Bone marrow (tissue), 2 donors: ENCODE measurements around the gene MARCOL.

Experiments
- DNase-seq, 2 donors: peaks; one replicate each; lab custom pipeline; 2025; lab: John Stamatoyannopoulos, UW

Gene MARCOL, protein sequence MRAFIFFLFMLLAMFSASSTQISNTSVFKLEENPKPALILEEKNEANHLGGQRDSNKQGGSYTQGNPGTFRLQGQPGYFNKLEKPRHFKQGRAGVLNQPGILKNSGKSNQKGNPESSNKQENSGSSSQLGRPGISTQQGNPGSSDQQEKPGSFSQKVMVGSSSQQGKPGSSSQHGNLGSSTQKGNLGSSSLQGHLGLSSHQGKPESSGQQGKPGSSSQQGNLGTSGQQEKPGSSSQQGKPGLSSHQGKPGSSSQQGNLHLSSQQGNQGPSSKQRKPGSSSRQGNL

DNA sequence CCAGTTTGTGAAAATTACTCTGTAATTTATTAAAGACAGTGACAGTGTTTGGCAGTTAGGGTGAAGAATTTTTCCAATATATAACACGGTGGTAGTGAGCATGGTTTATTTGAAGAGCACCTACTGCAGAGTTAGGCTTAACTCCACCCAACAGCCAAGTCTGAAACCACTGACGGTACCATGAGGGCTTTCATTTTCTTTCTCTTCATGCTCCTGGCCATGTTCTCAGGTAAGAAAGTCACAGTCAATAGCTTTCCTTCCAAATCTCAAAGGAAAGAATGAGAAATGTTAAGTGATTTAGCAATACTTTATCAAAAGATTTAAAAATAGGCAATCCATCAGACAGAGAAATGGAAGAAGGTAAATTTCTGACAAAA lies at the start of gene MARCOL:
MARCOL (plus strand) TSS at position 108 of the 377 bp plus-strand sequence; CDS start at position 181, 73 bp downstream.
- no peak for DNase-seq

DNA sequence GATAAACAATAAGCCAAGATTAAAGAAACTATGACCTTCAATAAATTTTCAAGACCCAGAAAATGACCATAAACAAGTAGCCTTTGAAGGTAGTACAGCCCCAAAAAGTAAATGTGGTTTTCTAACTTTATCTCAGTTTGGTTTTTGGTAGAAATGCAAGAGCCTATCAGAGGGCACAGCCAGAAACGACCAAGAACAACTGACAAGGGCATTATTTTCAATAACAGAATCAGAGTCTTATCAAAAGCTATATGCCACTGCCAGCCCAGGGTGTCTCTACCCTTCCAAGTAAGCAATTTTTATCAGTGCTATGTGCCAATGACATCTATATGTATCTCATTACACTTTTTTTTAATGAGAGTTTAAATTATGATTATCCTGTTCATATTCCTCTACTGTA lies 47.3 kb upstream of the MARCOL start:
- DNase-seq = no peak

DNA sequence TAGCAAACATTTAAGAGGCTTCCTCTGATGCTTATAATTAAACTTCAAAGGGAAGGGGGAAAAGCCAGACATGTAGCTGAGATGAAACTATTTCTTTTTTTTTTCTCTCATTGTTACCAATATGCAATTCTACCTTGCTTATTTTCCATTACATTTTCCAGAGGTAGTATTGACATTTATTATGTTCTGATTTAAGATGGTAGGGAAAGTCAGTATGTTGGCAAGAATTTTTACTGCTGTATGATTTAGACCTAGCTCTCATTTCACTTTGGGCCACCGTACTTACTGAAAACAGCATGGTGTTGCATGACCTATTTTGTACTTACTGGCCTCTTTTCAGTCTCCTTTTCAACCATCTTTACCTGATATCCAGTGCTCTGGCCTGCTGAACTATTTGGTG lies 45.1 kb upstream of the MARCOL start:
- DNase-seq = no peak

DNA sequence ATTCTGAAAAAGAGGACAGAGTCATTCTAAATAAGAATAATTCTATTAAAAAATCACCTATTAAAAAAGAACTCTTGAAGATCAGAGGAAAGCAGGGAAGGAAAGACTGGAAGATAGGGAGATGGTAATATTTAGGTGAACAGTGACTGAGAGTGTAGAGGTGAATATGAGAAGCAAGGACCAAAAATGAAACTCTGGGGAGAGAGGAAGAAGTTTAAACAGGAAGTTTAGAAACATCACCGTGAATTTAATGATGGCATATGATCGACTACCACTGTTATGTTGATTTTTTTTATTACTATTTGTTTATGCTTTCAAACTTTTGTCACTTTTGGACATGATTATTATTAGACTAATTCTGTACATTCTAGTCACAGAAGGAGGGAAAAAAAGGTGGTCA lies 37.2 kb upstream of the MARCOL start:
- DNase-seq = no peak

DNA sequence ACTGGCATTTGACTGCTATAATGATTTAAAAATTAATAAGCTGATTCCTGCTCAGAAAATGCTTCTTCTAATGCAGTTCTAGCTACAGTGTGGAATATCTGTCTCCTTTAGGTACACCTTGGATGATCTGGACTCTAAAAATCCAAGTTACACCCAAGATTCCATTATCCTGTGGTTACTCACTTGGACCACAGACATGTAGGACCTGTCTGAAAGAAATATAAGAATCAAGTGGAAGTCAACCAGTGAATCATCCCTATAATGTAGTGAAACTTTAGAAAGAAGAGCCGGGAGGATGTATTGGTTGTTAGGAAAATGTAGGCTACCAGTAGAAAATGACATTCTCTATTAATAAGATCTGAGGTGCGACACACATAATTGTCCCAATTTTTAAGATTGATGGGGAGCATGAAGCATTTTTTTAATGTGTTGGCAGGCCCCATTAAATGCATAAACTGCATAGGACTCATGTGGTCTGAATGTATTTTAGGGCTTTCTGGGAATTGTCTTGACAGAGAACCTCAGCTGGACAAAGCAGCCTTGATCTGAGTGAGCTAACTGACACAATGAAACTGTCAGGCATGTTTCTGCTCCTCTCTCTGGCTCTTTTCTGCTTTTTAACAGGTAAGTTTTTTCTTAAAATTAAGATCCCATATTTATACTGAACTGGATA lies 35.7 kb upstream of the MARCOL start, which contains the start of gene SPINK6:
SPINK6 (plus strand) TSS at position 512 of the 673 bp plus-strand sequence; CDS start at position 567, 55 bp downstream.
- no peak for DNase-seq

DNA sequence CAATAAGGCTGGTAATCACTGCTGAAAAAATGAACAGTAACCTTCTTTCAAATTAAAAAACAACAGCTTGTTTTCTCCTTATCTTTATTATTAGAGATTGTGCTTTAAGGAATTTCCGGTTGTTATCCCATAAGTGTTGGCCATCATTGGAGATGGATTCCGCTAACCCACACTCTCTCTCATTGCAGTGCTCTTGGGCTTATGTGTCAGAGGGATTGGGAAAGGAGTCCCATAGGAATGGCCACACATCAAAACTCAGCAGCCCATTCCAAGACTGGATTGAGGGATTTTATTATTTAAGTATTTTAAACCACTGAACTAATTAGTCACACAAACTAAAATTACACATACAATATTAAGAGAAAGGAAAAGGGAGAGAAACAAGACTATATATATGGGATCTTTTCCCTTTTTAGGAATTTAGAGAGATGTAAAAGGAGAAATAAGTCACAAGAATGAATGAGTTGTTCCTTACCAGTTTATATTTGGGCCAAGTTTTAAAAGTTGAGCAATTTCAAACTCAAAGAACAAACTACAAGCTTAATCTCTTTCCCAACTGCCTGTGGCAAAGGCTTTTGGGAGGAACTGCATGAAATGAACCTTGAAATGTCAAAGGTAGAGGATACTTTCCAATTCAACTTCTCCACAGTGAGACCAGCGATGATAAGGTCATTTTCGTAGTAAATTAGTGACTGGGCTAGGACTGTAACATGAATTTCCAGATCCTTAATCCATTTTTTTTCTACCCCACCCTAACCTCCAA lies 33.1 kb upstream of the MARCOL start:
- DNase-seq = no peak

DNA sequence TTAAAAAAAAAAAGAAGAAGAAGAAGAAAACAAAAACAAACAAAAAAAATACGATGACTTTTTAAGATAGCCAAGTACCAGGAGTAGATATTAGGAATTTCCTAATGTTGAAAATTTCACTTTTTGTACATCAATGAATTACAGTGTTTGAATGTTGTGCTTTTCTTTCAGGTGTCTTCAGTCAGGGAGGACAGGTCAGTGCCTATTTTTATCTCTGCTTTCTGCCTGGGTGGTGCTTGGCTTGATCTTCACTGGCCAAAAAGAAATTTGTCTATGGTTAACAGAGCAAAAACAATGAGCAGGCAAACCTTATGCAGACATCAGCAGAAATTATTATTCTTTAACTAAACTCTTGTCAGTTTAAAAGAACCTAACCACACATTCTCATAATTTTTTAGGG lies 32.5 kb upstream of the MARCOL start:
- DNase-seq = no peak

DNA sequence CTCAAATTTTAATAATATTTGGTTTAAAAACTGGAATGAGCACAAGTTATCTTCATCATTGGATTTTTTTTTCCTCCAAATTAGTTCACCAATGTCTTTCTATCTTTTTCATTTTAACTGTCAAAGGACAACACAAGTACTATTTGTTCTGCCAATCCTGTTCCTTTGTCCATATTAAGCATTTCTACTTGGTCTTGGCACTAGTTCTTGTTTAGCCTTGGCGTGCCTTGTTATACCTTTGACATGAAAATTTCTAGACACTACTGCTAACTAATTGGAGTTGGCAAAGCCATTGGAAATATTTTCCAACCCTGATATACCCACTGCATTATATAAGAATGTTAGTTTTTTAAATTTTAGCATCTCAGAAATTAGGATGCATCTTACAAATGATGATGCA lies 31.7 kb upstream of the MARCOL start:
- no peak for DNase-seq

DNA sequence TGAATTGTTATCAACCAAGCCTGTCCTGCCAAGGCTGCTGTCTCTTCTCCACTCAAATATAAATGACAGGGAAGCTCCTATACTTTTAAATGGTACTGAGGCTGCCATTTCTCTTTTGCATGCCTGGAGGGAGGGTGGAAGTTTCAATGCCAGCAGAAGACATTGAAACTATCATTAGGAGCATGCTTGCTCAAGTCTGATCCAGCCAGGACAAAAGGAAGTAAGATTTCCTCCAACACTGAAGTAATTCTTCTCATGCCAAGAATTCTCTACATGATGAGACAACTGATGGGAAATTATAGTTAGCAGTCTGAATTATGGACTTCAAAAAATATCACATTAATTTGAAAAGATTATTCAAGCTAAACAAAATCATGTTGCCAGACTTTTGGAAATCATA lies 30.1 kb upstream of the MARCOL start:
- no peak for DNase-seq

DNA sequence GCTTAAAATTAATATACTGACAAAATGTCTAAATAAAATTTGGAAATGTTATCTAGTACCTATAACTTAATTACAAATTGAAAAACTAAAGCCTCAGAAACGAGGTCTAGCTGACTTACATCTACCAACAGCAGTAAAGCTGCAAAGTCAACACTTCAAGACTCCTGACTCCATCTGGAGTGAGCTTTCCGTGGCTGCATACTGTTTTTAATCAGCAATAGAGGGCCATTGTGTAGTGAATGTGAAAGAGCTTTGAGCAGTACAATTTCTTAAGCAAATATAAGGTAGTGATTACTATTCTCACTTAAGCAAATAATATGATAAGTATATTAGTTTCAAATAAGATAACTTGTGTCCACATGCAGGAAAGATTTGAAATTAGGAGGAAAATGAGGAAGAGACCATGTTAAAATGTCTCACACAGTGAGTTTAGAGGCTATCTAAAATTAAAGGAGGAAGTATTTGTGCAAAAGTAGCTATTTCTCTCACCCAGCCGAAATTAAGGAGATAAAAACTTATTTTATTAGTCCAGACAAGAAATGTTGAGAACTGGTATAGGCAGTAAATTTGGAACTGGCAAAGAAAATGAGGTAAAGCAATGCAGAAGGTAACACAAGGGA lies 29.1 kb upstream of the MARCOL start:
- DNase-seq = no peak

DNA sequence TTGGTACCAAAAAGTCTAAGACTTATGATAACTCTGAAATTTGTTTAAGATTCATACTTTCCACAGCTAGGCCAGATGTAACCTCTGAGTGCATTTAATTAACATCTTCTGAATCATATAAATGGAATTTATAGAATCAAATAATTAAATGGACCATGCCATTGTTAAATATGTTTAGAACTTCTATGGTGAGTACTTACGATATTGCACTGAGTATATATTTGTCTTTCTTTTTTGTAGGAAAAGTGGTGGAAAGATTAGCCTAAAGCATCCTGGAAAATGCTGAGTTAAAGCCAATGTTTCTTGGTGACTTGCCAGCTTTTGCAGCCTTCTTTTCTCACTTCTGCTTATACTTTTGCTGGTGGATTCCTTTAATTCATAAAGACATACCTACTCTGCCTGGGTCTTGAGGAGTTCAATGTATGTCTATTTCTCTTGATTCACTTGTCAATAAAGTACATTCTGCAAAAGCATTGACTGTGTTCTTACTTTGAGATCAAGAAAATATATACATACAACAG lies 23.6 kb upstream of the MARCOL start:
- no peak for DNase-seq

DNA sequence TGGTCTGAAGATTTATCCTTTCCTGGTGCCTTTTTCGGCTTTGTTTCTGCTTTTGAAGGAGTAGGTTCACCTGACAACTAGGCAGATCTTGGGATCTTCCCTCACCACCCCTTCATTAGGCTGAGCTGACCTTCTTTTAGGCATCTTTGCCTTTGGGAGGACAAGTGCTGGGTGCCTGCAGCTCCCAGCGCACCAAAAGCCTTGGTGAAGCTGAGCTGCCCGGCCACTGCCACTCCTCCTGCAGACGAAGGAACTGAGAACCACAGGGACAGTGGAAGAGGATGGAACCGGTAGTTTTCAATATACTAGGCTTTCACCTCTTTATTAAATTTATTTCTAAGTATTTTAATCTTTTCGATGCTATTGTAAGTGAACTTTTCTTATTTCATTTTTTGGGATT lies 16.8 kb upstream of the MARCOL start:
- no peak for DNase-seq

DNA sequence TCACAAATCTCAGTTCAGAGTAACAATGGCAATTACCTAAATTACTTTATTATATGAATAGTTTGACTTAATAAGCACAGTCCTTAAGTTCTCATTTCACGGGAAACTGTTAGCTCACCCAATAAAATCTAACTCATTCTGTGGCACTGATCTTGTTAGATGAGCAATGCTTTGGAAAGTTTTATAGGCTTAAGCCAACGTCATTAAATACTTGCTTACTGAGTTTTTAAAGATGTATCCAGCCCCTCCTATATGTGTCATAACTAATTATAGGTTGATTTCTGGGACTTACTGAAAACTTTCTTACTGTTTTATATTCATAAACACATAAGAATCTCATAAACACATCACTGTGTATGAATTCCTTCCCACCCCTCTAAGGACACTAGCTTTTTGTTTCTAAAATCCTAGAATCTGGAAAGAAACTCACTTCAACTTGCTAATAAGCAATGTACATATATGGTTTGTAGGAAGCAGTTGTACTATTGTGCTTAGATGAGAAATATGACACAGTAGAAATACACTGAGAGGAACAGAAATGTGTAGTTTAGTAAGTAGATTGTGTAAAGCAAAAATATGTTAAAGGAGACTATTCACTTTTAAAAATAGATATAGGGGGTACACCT lies 14.1 kb upstream of the MARCOL start:
- no peak for DNase-seq

DNA sequence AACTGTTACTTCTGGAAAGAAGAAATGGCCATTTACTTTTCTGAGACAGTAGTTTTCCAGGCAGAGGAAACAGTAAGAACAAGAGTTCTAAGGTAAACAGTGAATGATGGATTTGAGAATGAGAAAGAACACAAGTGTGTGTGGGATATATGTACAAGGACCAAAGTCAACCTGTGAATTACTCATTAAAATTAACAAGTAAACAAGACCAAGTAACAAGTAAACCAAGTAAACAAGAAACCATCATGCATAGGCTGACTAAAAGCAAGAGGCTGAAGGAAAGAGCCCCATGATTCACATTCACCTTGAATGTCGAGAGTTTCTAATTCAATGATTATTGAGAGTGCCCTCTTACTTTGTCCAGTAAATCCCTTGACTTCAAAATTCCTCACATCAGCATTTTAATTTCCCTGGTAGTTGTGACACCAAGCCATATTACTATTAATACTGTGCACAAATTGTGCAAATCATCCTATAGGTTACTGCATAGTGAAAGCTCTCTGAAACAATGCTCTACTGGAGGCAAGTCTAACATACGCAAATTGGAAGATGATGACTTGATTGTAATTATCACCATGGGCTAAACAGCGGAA lies 9.8 kb upstream of the MARCOL start:
- no peak for DNase-seq

DNA sequence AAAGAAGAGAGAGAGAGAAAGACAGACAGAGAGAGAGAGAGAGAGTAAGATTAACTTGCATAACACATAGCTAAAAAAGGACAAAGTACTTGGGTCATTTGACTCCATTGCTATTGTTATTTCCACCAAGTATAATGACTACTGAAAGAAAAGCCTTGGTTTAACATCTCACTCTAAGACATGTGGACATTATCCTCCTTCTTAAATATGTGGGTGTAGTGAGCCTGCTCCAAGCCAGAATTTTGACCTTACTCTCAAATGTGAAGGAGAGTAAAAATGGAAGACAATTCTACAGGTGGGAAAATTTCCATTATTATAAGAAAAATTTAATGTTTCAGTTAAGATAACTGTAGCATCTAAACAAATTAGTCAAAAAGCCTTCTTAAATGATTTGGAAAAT lies 8.5 kb upstream of the MARCOL start:
- no peak for DNase-seq

DNA sequence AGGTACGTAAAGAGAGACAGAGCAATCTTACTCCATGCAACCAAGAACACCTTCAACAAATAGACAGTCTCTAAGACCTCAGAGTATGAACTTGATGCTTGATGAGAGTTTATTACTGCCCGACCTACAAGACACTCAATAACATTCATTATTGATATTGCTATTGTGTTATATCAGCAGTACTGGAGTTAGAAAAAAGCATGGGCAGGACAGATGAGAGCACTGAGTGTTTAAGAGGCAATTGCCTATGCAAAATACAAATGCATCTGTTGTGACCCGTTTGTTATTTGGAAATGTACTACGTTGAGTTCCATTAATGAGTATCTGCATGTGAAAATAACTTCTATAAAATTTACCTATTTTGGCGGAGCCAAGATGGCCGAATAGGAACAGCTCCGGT lies 8.1 kb upstream of the MARCOL start:
- DNase-seq = no peak

DNA sequence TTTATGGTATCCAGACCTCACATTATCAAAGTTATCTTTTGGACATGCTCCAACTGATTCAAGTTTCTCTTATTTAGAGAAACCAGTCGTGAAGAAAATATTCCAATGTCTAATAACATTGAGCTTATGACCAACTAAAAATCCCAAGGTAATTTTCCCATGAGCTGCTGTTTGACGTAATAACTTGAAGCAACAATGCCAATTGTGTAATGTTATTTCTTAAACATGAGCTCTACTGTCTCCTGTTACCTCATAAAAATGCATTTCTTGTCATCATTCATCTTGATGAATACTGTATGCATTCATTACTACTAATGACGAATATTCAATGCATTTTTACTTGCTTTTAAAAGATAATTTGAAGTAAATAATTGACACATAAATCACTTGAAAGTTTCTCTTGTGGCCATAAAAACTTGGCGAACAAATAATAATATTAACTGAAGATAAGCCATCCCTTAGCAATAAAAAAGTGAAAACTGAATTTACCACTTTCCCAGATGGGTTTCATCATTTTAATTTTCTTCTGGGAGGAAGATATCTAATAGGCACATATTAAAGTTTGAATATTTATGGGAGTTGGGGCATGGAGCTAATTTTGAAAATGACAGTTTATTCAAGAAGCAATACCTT lies 424 bp upstream of the MARCOL start:
- no peak for DNase-seq

DNA sequence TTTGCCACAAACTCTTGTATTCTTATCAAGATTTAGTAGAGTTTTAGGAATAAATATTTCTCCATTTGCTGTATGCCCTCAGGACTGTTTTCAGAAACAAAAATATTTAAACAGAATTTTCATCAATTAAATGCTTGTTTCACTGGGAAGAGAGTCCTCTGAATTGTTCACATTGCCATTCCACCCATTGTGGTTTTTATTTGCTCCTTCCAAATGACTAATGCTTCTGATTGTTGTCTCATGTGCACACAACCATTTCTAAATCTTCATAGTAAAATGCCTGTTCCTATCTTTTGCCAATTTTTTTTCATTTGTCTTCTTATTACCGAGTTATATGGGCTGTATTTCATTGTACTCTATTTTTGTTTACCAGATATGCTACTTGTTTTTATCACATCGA lies 10.6 kb downstream of the MARCOL start:
- no peak for DNase-seq

DNA sequence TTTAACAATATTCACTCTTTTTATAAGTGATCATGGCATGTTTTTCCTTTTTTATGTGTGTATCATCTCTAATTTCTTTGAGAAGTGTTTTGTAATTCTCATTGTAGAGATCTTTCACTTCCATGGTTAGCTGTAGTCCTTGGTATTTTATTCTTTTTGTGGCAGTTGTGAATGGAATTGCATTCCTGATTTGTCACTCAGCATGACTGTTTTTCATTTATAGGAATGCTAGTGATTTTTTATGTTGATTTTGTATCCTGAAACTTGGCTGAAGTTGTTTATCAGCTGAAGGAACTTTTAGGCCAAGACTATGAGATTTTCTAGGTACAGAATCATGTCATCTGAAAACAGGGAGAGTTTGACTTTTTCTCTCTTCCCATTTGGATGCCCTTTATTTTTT lies 17.1 kb downstream of the MARCOL start:
- no peak for DNase-seq

DNA sequence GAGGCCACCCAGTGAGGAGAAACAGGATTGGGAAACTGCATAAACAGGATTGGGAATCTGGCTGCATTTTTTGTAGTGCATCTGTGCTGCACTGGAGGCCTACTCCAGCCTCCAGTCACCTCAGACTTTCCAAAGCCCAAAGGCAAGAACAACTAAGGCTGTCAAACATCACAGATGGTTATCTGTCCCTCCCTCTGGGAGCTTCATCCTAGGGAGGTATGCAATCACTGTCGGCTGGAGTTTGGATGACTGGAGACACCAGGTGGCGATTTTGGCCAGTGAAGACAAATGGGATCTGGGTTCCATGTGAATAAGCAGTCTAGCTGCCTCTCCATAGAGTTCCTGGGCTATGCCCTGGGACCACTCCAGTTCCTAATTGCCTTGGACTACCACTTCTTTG lies 21.0 kb downstream of the MARCOL start:
- no peak for DNase-seq

DNA sequence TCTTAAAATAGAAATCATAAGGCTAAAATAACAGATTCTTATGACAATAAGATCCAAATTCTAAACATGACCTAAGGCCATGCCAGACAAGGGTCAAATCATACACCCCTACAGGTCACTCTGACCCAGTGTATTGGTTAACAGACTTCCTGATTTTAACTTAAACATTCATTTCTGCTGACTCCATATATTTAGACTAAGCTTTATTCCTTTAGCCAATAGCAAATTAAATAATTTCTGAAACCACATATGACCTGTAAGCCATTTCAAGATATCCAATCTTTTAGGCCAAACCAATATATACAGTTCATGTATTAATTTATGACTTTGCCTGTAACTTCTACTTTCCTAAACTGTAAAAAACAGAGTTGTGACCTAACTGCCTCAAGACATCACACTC lies 22.9 kb downstream of the MARCOL start:
- DNase-seq = no peak
